ENCODE measurements around the gene STIM1. TPM values are rescaled to one million over a fixed set of nuclear protein-coding genes. Genes with fewer than 3 reads are reported as not detected.

Gene STIM1
- total RNA-seq, 1 experiment from 2014 or later, result 18.0 TPM

GRCh38 chr11:4048340-4048739, 192.9 kb downstream of the STIM1 start:
- no peak overlapping the region for H3K4me3 Mint-ChIP-seq
- no peak overlapping the region for H3K27ac Mint-ChIP-seq
- H3K9me3 Mint-ChIP-seq, result peaks cover 12% of the 10 kb centered on the region
- DNase-seq (ENCODE audit: low spot score) (no peak), ATAC-seq (no peak)
- no peaks in the 10 kb centered on the region for H3K27me3 Mint-ChIP-seq (ENCODE audit: low read depth)
- TF ChIP-seq CREB1 (CRISPR knock-in tag; IDR thresholded peaks at IDR 0.05) (no peak), CTCF (IDR thresholded peaks at IDR 0.05) (no peak), FOXP1 (CRISPR knock-in tag; IDR thresholded peaks at IDR 0.05; ENCODE audit: borderline replicate concordance) (no peak), NFYB (CRISPR knock-in tag; conservative IDR thresholded peaks at IDR 0.05; ENCODE audit: low read depth) (no peak), IRF2 (CRISPR knock-in tag; IDR thresholded peaks at IDR 0.05; ENCODE audit: borderline replicate concordance, low read depth) (no peak), USF2 (CRISPR knock-in tag; IDR thresholded peaks at IDR 0.05) (no peak), CREM (CRISPR knock-in tag; IDR thresholded peaks at IDR 0.05) (no peak), SMAD4 (CRISPR knock-in tag; IDR thresholded peaks at IDR 0.05) (no peak), PREB (CRISPR knock-in tag; IDR thresholded peaks at IDR 0.05; ENCODE audit: borderline replicate concordance) (no peak), AFF4 (CRISPR knock-in tag; IDR thresholded peaks at IDR 0.05; ENCODE audit: borderline replicate concordance) (no peak), CBFB (CRISPR knock-in tag; IDR thresholded peaks at IDR 0.05; ENCODE audit: low read depth) (no peak)
- TF ChIP-seq, protein P1, sequence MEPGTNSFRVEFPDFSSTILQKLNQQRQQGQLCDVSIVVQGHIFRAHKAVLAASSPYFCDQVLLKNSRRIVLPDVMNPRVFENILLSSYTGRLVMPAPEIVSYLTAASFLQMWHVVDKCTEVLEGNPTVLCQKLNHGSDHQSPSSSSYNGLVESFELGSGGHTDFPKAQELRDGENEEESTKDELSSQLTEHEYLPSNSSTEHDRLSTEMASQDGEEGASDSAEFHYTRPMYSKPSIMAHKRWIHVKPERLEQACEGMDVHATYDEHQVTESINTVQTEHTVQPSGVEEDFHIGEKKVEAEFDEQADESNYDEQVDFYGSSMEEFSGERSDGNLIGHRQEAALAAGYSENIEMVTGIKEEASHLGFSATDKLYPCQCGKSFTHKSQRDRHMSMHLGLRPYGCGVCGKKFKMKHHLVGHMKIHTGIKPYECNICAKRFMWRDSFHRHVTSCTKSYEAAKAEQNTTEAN (CRISPR knock-in tag; IDR thresholded peaks at IDR 0.05), result no peak
- TF ChIP-seq, protein P2, sequence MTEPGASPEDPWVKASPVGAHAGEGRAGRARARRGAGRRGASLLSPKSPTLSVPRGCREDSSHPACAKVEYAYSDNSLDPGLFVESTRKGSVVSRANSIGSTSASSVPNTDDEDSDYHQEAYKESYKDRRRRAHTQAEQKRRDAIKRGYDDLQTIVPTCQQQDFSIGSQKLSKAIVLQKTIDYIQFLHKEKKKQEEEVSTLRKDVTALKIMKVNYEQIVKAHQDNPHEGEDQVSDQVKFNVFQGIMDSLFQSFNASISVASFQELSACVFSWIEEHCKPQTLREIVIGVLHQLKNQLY (CRISPR knock-in tag; IDR thresholded peaks at IDR 0.05), result no peak
- TF ChIP-seq, protein P3, sequence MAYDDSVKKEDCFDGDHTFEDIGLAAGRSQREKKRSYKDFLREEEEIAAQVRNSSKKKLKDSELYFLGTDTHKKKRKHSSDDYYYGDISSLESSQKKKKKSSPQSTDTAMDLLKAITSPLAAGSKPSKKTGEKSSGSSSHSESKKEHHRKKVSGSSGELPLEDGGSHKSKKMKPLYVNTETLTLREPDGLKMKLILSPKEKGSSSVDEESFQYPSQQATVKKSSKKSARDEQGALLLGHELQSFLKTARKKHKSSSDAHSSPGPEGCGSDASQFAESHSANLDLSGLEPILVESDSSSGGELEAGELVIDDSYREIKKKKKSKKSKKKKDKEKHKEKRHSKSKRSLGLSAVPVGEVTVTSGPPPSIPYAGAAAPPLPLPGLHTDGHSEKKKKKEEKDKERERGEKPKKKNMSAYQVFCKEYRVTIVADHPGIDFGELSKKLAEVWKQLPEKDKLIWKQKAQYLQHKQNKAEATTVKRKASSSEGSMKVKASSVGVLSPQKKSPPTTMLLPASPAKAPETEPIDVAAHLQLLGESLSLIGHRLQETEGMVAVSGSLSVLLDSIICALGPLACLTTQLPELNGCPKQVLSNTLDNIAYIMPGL (CRISPR knock-in tag; IDR thresholded peaks at IDR 0.05), result no peak
- TF ChIP-seq, protein P4, sequence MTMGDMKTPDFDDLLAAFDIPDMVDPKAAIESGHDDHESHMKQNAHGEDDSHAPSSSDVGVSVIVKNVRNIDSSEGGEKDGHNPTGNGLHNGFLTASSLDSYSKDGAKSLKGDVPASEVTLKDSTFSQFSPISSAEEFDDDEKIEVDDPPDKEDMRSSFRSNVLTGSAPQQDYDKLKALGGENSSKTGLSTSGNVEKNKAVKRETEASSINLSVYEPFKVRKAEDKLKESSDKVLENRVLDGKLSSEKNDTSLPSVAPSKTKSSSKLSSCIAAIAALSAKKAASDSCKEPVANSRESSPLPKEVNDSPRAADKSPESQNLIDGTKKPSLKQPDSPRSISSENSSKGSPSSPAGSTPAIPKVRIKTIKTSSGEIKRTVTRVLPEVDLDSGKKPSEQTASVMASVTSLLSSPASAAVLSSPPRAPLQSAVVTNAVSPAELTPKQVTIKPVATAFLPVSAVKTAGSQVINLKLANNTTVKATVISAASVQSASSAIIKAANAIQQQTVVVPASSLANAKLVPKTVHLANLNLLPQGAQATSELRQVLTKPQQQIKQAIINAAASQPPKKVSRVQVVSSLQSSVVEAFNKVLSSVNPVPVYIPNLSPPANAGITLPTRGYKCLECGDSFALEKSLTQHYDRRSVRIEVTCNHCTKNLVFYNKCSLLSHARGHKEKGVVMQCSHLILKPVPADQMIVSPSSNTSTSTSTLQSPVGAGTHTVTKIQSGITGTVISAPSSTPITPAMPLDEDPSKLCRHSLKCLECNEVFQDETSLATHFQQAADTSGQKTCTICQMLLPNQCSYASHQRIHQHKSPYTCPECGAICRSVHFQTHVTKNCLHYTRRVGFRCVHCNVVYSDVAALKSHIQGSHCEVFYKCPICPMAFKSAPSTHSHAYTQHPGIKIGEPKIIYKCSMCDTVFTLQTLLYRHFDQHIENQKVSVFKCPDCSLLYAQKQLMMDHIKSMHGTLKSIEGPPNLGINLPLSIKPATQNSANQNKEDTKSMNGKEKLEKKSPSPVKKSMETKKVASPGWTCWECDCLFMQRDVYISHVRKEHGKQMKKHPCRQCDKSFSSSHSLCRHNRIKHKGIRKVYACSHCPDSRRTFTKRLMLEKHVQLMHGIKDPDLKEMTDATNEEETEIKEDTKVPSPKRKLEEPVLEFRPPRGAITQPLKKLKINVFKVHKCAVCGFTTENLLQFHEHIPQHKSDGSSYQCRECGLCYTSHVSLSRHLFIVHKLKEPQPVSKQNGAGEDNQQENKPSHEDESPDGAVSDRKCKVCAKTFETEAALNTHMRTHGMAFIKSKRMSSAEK (CRISPR knock-in tag; IDR thresholded peaks at IDR 0.05; ENCODE audit: borderline replicate concordance), result no peak
- TF ChIP-seq, protein P5, sequence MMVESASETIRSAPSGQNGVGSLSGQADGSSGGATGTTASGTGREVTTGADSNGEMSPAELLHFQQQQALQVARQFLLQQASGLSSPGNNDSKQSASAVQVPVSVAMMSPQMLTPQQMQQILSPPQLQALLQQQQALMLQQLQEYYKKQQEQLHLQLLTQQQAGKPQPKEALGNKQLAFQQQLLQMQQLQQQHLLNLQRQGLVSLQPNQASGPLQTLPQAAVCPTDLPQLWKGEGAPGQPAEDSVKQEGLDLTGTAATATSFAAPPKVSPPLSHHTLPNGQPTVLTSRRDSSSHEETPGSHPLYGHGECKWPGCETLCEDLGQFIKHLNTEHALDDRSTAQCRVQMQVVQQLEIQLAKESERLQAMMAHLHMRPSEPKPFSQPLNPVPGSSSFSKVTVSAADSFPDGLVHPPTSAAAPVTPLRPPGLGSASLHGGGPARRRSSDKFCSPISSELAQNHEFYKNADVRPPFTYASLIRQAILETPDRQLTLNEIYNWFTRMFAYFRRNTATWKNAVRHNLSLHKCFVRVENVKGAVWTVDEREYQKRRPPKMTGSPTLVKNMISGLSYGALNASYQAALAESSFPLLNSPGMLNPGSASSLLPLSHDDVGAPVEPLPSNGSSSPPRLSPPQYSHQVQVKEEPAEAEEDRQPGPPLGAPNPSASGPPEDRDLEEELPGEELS (CRISPR knock-in tag; IDR thresholded peaks at IDR 0.05), result no peak
- no peaks in the 10 kb centered on the region for H3K4me1 Mint-ChIP-seq
- ChIA-PET POLR2A (interaction anchor here (0.6 kb wide), 1 partner anchor 175 kb away, joined by 3 read pairs; no protein-coding TSS in a partner anchor), CTCF (no interaction called here)
- H3K36me3 Mint-ChIP-seq, result 0 out of 2 replicates have a peak, but pooled peaks cover 3% of the 10 kb centered on the region

Data from WTC11 (cell line).